Measurements from ENCODE around the gene TRAF3IP1.

DNA sequence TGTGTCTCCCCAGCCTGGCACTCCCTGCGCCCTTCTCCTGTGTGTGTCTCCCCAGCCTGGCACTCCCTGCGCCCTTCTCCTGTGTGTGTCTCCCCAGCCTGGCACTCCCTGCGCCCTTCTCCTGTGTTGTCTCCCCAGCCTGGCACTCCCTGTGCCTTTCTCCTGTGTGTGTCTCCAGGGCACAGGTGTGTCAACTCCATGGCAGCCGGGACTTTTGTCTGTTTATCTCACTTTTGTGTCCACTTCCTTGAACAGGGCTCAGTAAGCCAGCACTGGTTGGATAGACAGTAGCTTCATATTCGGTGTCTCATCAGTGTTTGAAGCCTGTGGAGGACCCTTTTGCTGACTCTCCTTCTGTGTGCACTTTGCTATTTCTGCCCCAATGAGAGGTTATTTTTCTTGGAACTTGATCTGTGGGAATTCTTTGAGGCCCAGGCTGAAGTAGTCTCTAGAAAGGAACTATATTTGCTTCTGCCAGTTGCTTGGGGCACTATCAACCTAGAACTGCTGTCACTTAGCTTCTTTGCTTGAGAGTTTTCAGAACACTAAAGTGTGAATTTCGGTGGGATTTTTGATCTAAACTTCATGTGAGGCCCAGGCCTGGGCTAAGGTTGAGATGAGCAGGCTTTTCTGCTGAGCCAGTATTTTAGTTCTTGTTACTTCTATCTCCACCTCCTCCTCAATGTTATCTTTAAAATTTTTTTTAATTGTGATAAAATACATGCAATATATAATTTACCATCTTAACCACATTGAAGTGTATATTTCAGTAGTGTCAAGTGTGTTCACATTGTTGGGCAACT lies 98.1 kb downstream of the TRAF3IP1 start:
- TF ChIP-seq, protein P1, sequence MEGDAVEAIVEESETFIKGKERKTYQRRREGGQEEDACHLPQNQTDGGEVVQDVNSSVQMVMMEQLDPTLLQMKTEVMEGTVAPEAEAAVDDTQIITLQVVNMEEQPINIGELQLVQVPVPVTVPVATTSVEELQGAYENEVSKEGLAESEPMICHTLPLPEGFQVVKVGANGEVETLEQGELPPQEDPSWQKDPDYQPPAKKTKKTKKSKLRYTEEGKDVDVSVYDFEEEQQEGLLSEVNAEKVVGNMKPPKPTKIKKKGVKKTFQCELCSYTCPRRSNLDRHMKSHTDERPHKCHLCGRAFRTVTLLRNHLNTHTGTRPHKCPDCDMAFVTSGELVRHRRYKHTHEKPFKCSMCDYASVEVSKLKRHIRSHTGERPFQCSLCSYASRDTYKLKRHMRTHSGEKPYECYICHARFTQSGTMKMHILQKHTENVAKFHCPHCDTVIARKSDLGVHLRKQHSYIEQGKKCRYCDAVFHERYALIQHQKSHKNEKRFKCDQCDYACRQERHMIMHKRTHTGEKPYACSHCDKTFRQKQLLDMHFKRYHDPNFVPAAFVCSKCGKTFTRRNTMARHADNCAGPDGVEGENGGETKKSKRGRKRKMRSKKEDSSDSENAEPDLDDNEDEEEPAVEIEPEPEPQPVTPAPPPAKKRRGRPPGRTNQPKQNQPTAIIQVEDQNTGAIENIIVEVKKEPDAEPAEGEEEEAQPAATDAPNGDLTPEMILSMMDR (IDR thresholded peaks at IDR 0.05 in 8 of 11, conservative IDR thresholded peaks at IDR 0.05 in 3 of 11): no peak
- TF ChIP-seq POLR2A (IDR thresholded peaks at IDR 0.05): no peak

Measured in spleen (tissue), 7 donors.